CD4-positive, alpha-beta T cell treated with Interleukin-15 for 1 hour (primary cell): Measurements from ENCODE around the gene VGLL2.

ENCODE experiments used
- DNase-seq: peaks from one replicate; pipeline ENCODE4 v3.0.0-alpha.2; 2020

Gene VGLL2

DNA sequence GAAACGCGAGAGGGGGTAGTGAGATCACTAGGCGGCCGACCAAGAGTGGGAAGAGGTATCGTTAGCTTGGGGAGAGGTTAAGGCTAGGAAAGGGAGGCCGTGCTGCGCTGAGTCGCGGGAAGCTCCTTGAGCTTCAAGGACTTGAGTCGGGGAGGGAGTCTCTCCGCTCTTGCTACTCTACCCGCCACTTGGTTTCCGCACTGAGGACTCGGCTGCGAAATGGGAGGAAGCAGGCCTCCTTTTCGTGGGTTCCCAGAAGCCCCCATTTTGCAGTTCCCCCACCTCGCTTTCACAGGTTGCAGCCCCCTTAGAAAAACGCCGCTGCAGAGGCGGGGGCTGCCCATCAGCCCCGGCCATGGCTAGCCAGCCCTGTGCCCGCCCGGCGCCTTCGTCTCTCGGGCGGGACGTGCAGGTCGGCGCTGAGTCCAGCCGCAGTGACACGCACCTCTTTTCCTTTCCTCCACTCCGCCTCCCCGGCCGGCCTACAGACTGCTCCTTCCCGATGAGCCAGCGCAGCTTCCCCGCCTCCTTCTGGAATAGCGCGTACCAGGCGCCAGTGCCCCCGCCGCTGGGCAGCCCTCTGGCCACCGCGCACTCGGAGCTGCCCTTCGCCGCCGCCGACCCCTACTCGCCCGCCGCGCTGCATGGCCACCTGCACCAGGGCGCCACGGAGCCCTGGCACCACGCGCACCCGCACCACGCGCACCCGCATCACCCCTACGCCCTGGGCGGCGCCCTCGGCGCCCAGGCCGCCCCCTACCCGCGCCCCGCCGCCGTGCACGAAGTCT lies 4.9 kb downstream of the VGLL2 start:
- no peak for DNase-seq

DNA sequence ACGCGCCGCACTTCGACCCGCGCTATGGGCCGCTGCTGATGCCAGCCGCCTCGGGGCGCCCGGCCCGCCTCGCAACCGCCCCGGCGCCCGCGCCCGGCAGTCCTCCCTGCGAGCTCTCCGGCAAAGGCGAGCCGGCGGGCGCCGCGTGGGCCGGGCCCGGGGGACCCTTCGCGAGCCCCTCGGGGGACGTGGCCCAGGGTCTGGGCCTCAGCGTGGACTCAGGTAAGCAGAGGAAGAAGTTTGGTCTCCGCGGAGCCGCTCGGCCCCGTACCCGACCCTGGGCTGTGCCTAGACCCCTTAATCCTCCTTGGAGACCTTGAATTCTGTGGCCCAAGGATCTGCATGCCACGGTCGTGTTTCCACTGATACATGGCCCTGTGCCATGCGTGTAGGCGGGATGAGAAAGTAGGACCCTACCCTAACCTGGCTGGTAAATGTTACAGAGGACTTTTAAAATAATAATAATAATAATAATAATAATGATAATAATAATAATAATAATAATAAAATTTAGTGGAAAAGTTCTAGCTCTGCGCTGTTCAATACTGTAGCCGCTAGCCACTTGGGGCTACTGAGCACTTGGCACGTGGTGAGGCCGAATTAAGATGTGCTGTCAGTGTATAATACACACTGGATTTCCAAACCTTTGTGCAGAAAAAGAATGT lies 5.6 kb downstream of the VGLL2 start:
- no peak for DNase-seq

DNA sequence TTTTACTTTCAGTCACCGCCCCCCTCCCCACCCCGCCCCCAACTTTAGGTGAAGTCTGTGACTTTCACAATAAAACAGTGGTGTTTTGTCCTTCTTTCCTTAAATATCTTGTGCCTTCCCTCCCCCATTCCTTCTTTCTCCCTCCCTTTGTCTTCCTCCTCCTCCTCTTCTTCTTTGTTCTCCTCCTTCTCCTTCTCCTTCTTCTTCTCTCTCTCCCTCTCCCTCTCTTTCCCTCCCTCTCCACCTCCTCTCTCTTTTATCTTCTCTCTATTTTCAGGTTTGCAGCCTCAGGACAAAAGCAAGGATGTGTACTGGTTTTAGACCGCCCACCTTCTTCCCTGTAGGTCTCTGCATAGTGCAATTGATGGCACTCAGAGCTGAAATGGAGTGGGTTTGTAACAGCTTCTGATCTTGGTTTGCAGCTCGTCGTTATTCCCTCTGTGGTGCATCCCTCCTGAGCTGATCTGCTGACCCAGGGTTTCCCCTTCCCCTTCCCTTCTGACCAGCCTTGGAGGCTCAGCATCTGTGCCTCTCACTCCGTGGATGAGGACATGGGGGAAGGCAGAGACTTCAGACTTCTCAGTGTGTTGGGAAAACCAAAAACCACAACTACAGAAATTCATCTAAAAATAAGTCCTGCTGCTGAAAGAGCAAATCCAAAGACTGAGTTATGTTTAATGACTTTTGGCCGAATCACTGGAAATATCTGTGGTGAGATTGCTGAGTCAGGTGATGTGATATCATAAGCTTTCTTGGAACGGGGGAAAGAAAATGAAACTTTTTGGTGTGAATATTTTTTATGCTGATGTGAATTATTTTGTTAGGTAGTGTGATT lies 6.9 kb downstream of the VGLL2 start:
- DNase-seq = no peak

DNA sequence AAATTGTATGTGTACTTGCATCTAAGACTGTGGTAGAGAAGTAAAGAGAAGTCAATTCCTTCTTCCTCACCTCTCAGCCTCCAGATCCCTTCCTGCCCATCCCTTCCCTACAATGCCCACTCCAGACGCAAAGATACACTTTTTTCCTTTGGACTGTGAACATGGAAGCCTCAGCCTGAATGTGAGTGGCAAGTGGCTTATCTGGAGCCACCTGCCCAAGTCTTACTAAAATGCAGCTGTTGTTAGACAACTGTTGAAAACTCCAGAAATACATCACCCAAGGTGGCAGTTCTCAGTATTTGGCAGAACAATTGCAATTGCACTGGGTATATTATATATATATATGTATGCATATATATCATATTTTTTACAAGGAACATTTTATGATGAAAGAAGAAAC lies 7.5 kb downstream of the VGLL2 start:
- DNase-seq = no peak

DNA sequence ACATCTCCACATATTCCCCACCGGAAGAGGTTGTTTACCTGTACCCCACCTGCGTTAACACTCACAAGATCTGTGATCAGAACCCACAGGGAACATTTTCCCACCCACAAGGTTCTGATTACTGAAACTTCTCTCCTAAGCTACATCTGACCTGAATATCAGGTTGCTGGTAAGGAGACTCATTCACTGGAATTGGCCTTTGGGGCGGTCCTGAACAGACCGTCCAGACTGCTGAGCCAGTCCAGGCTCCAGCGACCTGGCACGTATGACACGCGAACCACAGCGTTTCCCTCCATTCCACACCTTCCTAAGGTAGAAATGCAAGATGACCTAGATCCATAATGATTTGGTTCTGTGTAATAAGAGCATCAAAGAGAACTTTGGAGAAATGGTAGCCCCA lies 9.8 kb downstream of the VGLL2 start:
- no peak for DNase-seq

DNA sequence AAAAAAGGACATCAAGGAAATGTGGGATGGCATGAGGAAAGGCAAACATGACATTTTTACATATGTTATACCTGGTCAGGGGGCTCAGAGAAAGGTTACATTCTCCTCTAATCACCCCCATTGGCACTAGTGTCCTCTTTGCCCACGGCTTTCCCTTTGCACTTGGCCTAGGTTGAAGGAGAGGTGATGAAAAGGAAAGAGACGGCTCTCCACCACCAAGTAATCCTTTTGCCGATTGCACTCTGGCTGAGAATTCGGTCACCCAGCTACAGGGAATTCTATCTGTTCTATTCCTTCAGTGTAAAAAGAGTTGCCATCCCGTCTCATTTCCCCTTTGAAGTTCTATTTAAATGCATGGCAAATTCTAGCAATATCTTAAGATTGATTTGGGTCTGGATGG lies 10.4 kb downstream of the VGLL2 start:
- no peak for DNase-seq

DNA sequence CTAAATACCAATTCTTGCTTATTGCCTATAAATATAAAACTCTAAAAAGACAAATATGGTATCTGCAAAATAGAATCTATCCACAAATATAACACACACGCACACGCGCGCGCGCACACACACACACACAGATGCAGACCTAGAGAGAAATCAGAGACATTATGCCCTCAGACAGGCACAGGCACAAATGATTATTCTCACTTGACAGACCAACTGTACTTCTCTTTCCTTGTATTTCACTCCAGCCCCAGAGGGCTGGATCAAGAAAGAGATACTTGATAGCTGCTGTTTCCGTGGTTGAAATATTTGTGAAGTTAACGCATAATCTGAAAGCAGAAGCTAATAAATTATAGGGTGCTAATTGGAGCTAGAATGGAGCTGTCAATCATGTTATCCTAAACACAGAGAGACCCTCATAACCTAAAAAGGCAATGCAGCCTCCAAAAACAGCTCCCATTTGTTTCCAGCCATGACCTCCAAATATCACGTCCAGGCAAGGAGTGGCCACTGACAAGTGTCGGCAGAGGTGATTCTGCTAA lies 11.5 kb downstream of the VGLL2 start:
- no peak for DNase-seq

DNA sequence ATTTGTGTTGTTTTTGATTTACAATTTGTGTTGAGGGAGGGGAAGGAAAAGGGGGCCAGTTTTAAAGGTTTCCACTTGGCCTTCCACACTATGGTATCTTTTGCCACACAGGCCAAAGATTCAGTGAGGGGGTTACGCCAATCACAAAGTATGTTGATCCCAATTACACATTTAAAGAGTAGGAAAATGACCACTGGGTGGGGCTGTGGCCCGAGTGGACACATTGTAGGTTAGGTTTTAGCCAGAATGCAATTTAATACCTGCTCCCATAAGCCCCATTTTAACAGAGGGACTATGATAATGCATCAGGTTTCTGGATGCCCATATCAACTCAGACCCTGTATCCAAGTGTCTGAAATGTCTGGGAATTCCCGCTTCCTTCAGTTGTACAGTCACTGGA lies 15.6 kb downstream of the VGLL2 start:
- DNase-seq = no peak

DNA sequence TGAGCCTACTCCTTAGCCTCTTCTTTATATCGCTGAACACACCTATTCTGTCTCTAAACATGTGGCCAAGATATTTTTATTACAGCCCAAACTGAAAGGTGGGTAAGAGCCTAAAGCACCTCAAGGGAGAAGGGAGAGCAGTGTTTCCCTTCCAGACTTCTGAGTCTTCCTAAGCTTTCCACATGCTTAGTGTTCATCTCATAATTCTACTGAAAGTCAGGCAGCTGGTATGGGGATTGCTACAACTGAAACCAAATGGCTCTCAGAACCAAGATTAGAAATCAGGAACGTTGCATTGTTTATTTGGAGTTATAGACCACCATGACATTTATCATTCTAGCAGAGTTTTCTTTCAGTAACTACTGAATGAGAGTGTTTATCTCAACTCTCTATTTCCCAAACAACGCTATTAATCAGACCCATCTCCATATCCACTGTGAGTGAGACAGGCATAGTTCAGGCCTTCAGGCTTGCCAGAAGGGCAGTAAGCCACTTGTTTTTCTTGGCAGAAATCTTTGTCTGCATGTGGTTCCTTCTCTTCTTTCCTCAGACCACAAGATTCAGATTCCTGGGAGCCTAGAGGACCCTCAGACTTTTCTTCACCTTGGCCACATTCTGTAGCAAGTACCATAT lies 22.8 kb downstream of the VGLL2 start:
- DNase-seq = no peak

DNA sequence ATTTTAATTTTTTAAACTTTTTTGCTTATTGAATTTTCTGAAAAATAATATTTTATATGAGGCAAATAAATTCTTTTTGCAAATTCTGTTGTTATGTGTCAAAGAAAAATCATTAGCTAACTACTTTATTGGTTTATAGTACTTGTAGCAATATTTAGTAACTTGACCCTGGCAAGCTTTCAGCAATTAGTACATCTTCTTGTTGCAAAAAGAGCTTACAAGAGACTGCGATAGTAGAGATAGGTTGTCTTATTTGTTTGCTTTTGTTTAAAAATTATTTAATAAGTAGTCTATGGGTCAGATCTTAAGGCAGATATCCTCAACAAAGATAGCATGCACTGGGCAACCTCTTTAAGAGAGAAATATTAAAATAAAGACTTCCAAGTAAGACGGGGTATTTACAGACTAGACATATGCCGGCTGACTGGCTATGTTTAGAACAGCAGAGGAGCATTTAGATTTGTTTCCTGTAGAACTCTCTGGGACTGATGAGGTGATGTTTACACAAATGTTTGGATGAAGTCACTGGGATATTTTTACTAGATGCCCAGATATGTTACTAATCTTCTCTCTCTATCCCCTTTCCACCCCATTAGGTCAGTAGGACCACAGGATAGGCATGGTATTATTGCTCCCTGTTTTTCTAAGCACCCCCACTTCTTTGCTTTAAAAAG lies 25.0 kb downstream of the VGLL2 start:
- DNase-seq = no peak

DNA sequence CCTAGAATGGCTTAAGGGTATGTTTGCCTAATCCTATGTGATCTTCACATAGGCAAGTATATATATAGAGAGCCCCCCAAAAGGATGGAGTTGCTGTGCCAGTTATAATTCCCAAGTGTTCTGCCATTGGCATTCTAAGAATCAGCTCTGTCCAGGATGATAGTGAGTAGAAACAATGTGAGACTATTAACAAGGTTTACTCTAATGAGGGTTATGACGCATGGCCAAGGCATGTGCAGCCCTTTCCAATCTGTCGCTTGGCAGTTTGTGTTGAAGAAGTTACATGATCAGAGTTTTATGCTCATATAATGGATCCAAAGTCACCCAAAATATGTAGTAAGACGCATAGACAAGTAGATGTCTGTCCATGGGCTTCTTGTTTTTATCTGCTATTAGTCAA lies 33.6 kb downstream of the VGLL2 start:
- DNase-seq = no peak

DNA sequence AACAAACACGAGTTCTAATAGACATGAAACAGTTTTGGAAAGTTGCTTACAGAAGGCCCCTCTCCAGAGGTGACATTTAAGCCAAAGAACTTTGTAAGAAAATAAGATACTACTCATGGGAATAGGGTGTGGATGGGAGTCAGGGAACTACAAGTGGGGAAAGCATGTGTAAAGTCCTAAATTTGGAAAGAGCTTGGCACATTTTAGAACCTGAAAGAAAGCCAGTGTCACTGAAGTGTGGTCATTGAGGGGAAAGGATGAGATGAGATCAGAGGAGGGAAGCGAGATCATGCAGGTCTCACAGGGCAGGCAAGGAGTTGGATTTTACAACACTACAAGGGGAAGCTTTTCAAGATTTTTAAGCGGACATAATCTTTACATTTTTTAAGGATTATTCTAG lies 38.0 kb downstream of the VGLL2 start:
- no peak for DNase-seq

DNA sequence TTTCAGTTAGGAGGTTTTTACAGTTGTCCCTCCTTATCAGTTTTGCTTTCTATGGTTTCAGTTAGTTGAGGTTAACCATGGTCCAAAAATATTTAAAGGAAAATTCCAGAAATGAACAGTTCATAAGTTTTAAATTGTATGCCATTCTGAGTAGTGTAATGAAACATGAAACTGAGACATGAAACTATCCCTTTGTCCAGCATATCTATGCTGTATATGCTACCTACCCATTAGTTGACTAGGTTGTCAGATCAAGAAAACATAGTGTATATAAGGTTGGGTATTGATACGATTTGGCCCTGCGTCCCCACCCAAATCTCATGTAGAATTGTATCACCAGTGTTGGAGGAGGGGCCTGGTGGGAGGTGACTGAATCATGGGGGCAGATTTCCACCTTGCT lies 39.1 kb downstream of the VGLL2 start:
- no peak for DNase-seq

DNA sequence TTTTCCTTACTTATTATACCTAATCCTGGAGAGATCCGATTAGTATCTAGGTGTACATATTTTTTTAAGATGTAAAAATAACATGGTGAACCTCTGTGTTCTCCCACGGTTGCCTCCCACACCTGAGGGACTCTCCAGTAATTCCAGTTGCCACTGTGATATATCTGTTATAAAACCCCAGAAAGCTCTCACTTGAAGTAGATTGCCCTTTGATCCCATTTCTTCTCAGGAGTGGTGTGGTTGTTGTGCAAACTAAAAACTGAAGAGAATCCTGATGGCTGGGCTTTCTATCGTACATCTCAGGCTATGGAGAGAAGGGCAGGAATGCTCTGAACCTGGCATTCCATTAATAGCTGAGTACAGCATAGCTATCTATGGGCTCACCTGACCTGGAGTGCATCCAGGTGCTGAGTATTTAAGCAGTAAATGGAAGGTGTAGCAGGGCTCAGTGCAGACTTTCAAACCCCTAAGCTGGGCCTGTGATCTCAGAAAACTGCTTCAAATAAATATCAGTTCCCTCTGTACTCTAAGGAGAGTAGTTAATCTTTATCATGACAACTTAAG lies 41.0 kb downstream of the VGLL2 start:
- no peak for DNase-seq

DNA sequence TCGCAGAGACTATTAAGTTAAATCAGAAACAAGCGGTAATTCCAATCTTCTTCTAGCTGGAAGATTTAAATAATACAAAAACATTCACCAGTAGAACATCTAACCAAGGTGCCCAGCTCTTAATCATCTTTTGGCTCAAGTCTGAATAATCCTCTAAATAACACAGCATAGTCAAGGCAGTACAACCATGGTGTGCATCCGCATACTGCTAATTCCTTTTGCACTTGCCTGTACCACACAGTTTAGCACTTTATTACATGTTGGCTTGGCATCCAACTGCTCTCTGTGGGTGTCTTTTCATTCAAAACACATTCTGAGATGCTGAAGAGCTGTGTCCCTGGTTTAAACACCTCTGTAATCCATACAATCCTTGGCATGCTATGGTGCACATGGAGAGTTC lies 42.3 kb downstream of the VGLL2 start:
- DNase-seq = no peak

DNA sequence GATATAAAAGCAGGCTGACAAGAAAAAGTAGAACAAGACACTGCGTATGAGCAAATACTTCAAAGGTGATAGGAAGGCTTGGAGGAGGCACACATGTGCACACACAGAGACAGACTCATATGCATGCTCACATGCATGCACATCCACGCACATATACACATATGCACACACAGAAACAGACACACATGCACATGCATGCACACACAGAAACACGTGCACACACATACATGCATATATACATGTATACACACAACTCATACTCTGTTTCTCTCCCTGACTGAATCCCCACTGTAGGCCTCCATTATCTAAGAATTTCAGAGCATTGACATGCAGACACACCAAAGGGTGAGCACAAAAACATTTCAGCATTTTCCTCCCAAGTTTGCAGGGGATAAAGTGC lies 43.7 kb downstream of the VGLL2 start:
- DNase-seq = no peak

DNA sequence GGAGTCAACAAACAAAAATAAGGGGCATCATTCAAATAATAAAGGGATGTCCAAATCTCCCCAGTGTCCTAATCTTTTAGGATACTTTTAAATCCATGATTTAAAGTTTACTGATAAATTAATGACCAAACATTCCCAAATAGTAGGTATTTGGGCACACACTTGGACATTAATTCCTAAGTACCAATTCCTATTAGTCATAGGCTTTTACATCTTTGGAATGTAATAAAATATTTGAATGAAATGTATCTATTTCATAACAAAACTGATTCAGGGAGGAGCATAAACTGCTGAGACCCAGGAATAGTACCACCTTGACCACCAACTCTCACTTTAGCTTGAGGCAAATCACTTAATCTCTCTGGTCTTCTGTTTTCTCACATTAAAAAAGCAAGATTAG lies 44.3 kb downstream of the VGLL2 start:
- DNase-seq = no peak

DNA sequence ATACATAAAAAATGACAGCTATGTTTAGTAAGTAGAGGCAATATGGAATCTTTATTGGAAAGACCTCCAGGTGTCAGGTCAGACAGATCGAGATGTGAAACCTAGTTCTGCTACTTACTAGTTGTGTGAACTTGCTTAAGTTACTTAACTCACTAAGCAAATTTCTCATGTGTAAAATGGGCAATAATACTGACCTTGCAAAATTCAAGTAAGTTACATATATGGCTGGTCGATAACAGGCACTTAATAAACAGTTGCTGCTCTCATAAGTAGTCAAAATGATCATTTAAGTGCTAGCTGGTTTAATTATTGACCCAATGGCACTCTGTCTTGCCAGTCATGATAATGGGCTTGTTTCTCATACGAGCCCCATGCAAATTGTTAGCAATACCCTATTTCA lies 46.0 kb downstream of the VGLL2 start:
- DNase-seq = no peak

DNA sequence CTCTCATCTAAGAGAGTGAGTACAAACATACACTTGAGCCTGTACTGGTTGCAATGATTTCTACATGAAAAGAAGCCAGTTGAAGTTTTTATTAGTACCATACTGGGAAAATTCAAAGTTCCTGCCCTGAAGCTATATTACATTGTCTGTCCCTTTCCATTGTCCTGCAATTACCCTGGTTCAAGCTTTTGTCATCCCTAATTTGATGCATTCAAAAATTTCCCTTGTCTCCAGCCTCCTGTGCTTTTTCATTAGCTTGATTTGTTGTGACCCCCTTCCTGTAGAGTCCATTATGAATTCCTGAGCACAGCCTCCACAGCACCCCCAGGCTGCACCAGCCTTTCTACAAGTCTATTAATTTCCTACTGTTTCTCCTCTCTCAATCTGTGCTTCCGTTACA lies 46.4 kb downstream of the VGLL2 start:
- no peak for DNase-seq

DNA sequence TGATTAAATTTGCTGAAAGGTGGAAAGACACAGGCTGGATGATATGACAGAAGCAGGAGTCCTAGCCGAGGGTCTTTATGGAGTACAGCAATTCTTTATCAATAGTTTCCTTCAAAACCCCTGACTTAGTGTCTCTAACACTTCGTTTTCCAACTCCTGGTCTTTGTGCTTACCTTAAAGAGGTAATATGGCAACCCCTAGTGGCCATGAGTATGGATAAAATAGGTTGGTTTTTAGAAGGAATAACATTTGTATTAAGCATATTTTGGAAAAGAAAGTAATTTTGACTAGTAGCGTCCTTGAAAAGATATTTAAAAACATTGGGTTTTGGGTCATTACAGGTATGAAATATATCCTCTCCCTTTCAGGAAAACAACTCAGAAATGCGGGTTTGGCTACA lies 51.9 kb downstream of the VGLL2 start:
- no peak for DNase-seq
